Suppressor macrophage treated with lipopolysaccharide for 1 hour (primary cell): ENCODE data around the gene KRT6C.
"Not testable (repeated sequence)": the region's sequence is repeated elsewhere in the genome, so short reads cannot be mapped to it uniquely, and the experiment has no call there.

Source experiments
- DNase-seq, 3 donors: peaks; one replicate each; pipeline ENCODE4 v3.0.0-alpha.2; 2020 to 2022

KRT6C gene

GRCh38 chr12:52499806-52500560 lies 26.4 kb upstream of the KRT6C start:
- no peak for DNase-seq

- no peak for DNase-seq
Measured at GRCh38 chr12:52498946-52499345, 25.3 kb upstream of the KRT6C start.

- DNase-seq = no peak
Measured at GRCh38 chr12:52497975-52498374, 24.4 kb upstream of the KRT6C start.

GRCh38 chr12:52496590-52497071 lies 23.0 kb upstream of the KRT6C start:
- no peak for DNase-seq

- DNase-seq = no peak
Measured at GRCh38 chr12:52496054-52496453, 22.4 kb upstream of the KRT6C start.

- DNase-seq = no peak
Measured at GRCh38 chr12:52495389-52495788, 21.8 kb upstream of the KRT6C start.

- DNase-seq = no peak
Measured at GRCh38 chr12:52494518-52494917, 20.9 kb upstream of the KRT6C start.

- peak in 1 of 3 donors; percentile 12 for DNase-seq
Measured at GRCh38 chr12:52494100-52494499, 20.5 kb upstream of the KRT6C start.

- DNase-seq = no peak
Measured at GRCh38 chr12:52493172-52493571, 19.6 kb upstream of the KRT6C start, which contains the start of gene KRT6A. Gene KRT6A (minus strand): TSS chr12:52493257. CDS start chr12:52493188, 69 bp downstream.

- not testable (repeated sequence) for DNase-seq
Measured at GRCh38 chr12:52492405-52492804, 18.8 kb upstream of the KRT6C start.

- DNase-seq = not testable (repeated sequence)
Measured at GRCh38 chr12:52491495-52491894, 17.9 kb upstream of the KRT6C start.

- DNase-seq = no peak
Measured at GRCh38 chr12:52488736-52489135, 15.1 kb upstream of the KRT6C start.

GRCh38 chr12:52487744-52488443 lies 14.3 kb upstream of the KRT6C start:
- not testable (repeated sequence) for DNase-seq

- DNase-seq = no peak
Measured at GRCh38 chr12:52487211-52487610, 13.6 kb upstream of the KRT6C start.

GRCh38 chr12:52486166-52487105 lies 12.8 kb upstream of the KRT6C start:
- no peak for DNase-seq

- DNase-seq = no peak
Measured at GRCh38 chr12:52480073-52480472, 6.5 kb upstream of the KRT6C start.

- DNase-seq = no peak
Measured at GRCh38 chr12:52477651-52478050, 4.0 kb upstream of the KRT6C start.

- DNase-seq = no peak
Measured at GRCh38 chr12:52474212-52474611, 607 bp upstream of the KRT6C start.

GRCh38 chr12:52469853-52470252 lies 3.8 kb downstream of the KRT6C start:
- DNase-seq = no peak

- no peak for DNase-seq
Measured at GRCh38 chr12:52464897-52465296, 8.7 kb downstream of the KRT6C start.

- DNase-seq = no peak
Measured at GRCh38 chr12:52461693-52462092, 11.9 kb downstream of the KRT6C start.

- DNase-seq = no peak
Measured at GRCh38 chr12:52458861-52459260, 14.7 kb downstream of the KRT6C start.

GRCh38 chr12:52455821-52456220 lies 17.8 kb downstream of the KRT6C start:
- peak; percentile 17 to 48 (median 21) for DNase-seq
